Measurements from ENCODE around the gene DKC1. TPM values are rescaled to one million over a fixed set of nuclear protein-coding genes. Genes with fewer than 3 reads are reported as not detected.

DKC1 gene
- total RNA-seq, 1 donor from 2014 or later: 32.3 TPM

GRCh38 chrX:154795016-154795415, 32.4 kb downstream of the DKC1 start:
- TF ChIP-seq CTCF (IDR thresholded peaks at IDR 0.05; ENCODE audit: insufficient read depth, low read length, poor library complexity, severe bottlenecking): no peak
- no peak for DNase-seq (ENCODE audit: low read depth)
- H3K36me3 ChIP-seq (ENCODE audit: control insufficient read depth, insufficient read depth, low read length): no peaks in the 10 kb centered on the region
- no peak overlapping the region for H3K4me3 ChIP-seq (ENCODE audit: low read depth, low read length)
- H3K27me3 ChIP-seq (ENCODE audit: control insufficient read depth, insufficient read depth, low read length): no peaks in the 10 kb centered on the region

- TF ChIP-seq CTCF (IDR thresholded peaks at IDR 0.05; ENCODE audit: insufficient read depth, low read length, poor library complexity, severe bottlenecking): no peak
- DNase-seq (ENCODE audit: low read depth): no peak
- no peak overlapping the region for H3K4me3 ChIP-seq (ENCODE audit: low read depth, low read length)
- no peaks in the 10 kb centered on the region for H3K27me3 ChIP-seq (ENCODE audit: control insufficient read depth, insufficient read depth, low read length)
- H3K36me3 ChIP-seq (ENCODE audit: control insufficient read depth, insufficient read depth, low read length): no peaks in the 10 kb centered on the region
Observed at GRCh38 chrX:154797006-154797405, 34.3 kb downstream of the DKC1 start.

GRCh38 chrX:154799556-154800348, 37.1 kb downstream of the DKC1 start:
- no peaks in the 10 kb centered on the region for H3K36me3 ChIP-seq (ENCODE audit: control insufficient read depth, insufficient read depth, low read length)
- H3K27me3 ChIP-seq (ENCODE audit: control insufficient read depth, insufficient read depth, low read length): no peaks in the 10 kb centered on the region
- no peak for TF ChIP-seq CTCF (IDR thresholded peaks at IDR 0.05; ENCODE audit: insufficient read depth, low read length, poor library complexity, severe bottlenecking)
- no peak overlapping the region for H3K4me3 ChIP-seq (ENCODE audit: low read depth, low read length)
- no peak for DNase-seq (ENCODE audit: low read depth)

GRCh38 chrX:154800478-154801210, 38.0 kb downstream of the DKC1 start:
- no peak for DNase-seq (ENCODE audit: low read depth)
- Histone ChIP-seq H3K27me3 (ENCODE audit: control insufficient read depth, insufficient read depth, low read length) (no peaks in the 10 kb centered on the region), H3K4me3 (ENCODE audit: low read depth, low read length) (no peak overlapping the region), H3K36me3 (ENCODE audit: control insufficient read depth, insufficient read depth, low read length) (no peaks in the 10 kb centered on the region)
- no peak for TF ChIP-seq CTCF (IDR thresholded peaks at IDR 0.05; ENCODE audit: insufficient read depth, low read length, poor library complexity, severe bottlenecking)

- no peak overlapping the region for H3K4me3 ChIP-seq (ENCODE audit: low read depth, low read length)
Observed at GRCh38 chrX:154802947-154803346, 40.3 kb downstream of the DKC1 start.

More at GRCh38 chrX:154802947-154803346, 40.3 kb downstream of the DKC1 start:
- H3K36me3 ChIP-seq (ENCODE audit: control insufficient read depth, insufficient read depth, low read length): no peaks in the 10 kb centered on the region
- no peak for TF ChIP-seq CTCF (IDR thresholded peaks at IDR 0.05; ENCODE audit: insufficient read depth, low read length, poor library complexity, severe bottlenecking)
- no peak for DNase-seq (ENCODE audit: low read depth)
- no peaks in the 10 kb centered on the region for H3K27me3 ChIP-seq (ENCODE audit: control insufficient read depth, insufficient read depth, low read length)
